NCI-H2196 (cell line): ENCODE measurements around the gene GLI2.
A peak's percentile ranks its signal among the peaks of the same experiment; 100 is the strongest.

Source experiments
- DNase-seq: peaks from one replicate; lab custom pipeline; 2025; ENCODE audit not compliant: unreplicated experiment; lab: John Stamatoyannopoulos, UW

GLI2 gene

DNA sequence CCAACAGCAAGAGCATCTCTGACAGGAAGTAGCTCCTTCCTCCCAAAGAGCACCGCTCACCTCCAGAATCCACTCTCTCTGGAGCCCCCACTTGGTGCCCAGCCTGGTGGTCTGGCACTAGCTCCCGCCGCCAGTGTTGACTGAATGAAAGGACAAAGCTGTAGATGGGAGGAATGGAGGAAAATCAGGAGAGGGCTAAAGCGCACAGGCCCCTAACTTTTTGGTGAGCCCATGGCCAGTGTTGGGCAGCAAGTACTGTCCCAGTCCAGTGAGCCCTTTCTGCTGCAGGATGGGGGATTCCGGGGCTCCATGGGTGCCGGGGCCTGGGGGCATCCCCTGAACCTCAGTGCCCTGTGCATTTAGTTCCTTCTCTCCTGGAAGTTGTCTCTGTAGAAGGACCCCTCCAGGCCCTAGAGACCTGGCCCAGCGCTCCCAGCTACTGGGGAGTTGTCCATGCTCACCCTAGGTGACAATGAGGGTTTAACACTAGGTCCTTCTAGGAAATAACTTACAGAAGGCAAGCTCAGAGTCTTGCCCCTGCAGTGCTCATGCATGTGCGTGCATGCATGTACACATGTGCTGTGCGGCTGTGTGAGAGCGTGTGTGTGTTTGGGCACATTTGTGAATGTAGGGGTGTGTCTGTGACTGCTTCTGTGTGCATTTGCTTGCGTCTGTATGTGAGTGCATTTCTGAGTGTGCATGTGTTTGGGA lies 33.6 kb downstream of the GLI2 start:
- no peak for DNase-seq

DNA sequence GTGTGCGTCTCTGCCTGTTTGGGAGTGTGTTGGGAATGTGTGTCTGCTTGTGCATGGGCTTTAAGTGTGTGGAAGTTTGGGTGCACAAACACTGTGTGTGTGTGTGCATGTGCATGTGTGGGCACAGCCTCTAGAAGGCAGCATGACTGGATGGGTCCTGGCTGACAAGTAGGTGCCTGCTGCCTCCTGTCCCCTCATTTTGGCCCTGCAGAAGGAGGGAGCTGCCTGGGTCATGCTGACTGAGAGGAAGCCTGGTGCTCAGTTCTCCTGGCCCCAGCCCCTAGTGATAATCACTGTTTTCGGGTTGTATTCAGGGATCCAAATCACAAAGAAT lies 34.1 kb downstream of the GLI2 start:
- no peak for DNase-seq

DNA sequence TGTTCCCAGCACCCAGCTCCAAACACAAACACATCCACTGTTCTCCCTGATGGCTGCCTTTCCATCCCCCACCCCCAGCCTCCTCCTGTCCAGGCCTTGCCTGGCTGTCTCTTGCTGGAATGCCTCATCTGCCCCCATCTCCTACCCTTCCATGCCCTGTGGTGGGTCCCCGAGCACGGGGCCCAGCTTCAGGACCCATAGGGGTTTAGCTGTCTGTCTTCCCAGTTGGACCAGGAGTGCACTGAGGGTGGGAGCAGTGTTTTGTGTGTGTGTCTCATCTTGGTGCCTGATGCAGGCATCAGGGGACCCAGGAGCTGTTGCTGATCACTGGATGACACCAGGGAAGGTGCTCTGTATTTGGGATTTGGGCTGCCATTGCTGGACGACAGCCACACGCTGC lies 34.5 kb downstream of the GLI2 start:
- DNase-seq, result no peak

DNA sequence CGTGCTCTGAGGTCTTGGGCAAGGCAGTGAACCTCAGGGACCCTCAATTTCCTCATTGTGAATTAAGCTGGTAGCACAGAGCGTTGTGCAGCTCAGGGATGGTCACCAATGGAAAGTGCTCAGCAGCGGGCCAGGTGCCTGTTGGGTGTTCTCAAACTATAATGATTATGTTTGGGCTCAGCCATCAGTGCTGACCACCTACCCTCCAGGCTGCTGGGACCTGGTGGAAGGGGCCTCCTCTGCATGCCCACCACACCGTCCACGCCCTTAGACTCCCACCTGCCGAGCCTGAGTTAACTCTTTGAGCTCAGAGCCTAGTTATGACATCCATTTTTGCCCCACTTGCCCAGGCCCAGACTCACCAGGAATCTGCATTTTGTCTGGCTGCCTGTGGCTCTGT lies 35.0 kb downstream of the GLI2 start:
- no peak for DNase-seq

DNA sequence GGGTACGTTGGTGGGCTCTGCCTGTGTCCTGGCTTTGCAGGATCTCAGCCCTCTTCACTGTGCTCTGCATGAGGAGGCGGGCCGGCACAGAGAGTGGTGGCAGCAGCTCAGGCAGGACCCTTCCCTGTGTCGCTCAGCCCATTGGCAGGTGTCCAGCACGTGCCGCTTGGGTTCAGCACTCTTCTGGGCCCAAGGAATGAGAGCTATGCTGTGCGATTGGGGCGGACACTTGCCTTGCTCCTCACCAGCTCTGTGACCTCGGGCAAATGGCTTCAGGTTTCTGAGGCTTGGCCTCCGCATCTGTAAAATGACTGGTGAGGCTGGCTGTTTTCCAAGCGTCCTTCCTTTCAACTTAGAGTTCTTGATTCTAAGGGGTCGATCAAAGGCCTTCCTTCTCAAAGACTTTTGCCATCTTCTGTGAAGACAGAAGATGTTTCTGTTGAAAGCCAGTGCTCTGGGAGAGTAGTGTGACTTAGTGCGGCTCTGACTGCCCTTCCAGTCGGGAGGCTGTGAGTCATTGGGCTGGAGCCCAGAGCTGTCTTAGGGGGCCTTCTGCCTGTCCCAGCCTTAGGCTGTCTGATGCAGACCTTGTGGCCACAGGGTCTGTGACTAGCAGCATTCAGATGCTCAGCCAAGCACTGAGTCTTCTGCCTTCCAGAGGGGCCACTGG lies 35.6 kb downstream of the GLI2 start:
- no peak for DNase-seq

DNA sequence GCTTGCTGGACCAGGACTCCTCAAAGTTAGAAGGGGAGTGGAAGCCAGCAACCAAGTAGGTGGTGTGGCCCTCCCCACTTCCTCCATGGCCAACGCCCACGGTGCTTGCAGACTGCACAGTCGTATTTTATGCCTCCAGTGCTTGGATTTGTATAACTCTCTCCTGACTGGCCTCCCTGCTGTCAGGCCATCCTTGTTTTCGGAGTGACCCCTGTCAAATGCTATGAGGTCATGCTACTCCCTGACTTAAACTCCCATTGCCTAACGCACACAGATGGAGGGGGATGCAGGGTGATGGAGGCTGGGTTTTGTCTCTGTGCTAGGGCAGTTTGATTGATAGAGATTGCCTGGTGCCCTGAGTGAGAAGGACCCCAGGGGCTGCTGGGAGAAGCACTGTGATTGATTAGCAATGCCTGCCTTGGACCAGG lies 36.1 kb downstream of the GLI2 start:
- no peak for DNase-seq

DNA sequence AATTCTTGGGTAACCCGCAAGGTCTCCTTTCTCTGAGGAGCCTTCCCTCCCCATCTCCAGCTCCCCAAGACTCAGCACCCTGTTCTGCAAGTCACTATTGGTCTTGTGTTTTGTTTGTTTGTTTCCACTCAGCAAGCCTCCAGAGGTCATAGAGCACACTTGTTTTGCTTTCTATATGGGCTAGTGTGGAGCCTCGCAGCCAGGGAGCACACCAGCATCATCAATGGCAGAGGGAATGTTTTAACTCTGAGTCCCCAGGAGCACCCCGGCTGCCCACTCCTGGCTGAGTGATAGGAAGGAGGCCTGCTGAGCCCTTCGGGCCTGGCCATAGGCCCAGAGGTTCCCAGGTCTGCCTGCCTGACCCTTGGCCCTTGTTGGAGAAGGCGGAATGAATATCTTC lies 36.6 kb downstream of the GLI2 start:
- no peak for DNase-seq

DNA sequence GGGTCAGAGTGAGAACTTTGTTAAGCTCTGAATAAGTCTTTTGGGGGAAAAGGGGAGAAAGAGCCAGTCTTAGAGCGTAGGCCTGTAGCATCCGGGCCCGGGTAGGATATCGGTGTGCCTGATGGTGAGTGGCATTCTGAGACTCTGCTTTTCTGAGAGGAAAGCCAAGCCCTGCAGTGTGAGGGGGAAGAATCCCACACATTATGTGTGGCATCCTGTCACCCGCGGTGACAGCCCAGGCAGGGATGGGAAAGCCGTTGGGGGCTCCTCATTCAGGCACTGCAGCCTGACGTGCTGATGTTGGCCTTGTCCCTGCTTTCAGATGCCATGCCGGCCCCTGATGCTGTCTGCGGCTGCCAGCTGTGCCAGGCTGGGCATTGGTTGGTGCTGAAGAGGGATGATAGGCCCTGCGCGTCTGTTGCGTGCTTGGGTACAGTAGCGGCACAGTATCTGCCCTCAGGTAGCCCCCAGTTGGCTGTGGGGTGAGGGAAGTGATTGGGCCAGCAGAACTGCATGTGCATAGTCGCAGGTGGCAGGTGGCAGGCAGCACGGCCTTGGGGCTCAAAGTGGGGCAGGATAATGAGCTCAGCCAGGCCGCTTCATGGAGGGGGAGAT lies 37.6 kb downstream of the GLI2 start:
- DNase-seq, result no peak

DNA sequence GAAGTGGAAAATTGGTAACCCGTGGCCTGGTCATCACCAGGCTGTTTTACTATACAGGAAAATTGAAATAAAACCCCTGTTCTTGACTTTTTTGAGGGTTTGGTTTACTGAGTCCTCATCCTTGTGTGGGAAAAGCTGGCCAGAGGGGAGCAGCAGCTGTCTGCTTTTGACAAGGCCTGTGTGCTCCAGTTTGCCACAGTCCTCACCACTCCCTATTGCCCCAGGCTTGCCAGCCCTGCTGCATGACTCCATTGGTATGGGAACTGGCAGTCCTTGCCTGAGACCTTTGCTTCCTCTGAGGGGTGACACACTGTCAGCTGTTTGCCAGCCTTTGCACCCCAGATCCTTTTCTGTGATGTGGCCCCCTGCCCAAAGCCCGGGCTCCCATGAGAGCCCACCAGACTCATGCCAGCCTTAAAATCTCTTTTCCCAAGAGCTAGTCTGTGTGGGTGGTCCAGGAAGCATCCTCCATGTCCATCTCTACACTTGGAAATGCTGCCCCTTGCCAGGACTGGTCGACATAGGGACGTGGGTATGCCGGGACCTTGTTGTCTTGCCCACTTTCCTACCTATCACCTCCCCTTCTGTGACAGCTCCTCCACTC lies 39.0 kb downstream of the GLI2 start:
- DNase-seq, result no peak

DNA sequence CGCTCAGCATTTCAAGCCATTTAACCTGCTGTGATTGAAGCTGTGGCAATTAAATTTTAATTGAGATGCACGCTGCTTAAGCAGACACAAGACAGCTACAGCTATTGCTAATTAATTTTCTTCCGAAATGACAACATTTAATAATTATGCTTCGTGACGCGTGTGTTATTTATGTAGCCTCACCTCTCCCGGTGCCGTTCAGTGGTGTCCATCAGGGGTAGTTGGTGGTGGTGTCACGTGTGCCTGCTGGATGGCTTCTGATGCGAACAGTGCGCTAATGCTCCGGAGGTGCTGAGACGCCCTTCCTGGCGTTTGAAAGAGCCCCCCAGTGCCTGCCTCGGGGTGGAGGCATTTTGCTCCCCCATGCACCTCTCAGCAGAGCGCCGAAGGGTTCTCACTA lies 39.5 kb downstream of the GLI2 start:
- DNase-seq, result no peak

DNA sequence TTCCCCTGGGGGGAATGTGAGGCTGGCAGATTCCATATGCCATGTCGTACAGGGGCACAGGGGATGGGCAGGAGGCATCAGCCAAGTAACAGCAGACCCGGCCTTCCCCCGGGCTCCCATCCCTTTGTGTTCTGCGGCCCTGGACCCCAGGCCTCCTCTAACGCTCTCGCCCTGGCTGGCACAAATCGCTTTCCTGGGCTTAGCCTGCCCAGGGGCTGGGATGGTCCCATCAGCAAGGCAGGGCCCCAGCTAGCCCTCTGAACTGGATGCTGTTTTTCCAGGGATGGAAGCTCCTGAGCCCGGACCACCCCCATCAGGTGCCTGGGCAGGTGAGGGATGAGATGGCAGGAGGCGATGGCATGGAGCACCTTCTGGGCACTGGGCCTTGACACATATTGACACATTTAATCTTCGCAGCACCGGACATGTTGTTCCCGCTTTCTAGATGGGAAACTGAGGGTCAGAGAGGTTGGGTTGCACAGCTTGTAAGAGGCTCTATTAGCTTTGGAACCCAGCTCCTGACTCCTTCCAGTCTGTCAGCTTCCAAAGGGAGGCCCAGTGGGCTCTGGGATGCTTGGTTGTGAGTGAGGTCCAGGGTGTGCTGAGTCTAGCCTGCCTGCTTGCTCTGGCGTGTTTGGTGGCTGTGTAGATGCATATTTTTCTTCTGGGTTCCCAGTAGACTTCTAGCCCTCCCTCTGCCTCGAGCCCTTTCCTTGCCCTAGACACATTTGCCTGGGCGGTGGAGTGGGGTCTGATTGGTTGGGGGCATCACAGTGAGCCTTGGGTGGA lies 40.3 kb downstream of the GLI2 start:
- DNase-seq, result no peak

DNA sequence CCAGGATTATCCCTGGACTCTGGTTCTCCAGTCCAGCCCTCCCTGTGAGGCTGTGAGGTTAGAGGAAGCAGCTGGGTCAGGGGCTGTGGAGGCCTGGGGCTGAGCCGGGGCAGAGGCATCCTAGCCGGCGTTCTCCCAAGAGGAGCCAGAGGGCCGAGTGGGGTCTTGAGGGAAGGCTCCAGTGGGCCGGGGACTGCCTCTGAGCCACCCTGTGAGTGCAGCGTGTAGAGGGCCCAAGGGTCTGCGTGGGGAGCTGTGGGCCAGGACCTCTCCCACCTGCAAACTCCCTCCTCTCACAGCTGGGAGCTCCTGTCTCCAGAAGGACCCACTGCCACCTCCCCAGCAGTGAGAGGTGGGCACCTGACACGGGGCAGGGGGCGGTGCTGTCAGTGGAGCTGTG lies 41.0 kb downstream of the GLI2 start:
- no peak for DNase-seq

DNA sequence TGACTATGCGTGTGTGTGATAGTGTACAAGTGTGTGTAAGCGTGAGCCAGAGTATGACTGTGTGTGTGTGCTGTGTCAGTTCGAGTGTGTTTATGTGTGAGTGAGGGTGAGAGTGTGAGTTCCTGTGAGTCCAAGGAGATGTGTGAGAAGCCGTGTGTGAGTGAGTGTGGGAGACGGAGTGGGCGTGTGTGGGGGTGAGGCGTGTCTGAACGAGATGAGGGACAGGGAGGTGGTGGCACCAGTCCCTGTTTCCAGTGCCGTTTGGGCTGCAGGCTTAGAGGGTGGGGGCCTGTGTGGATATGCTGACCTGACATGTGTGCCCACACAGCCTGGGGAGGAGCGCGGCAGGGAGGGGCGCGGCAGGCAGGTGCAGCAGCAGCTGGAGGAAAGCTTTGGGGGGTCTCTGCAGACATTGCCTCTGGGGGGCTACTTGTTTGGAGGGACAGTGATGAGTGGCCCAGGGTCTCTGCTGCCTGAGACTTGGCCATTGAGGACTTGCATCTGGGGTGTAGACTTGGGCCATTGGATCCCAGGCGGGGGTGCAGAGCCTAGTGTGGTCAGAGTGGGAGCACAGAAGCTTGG lies 41.6 kb downstream of the GLI2 start:
- no peak for DNase-seq

DNA sequence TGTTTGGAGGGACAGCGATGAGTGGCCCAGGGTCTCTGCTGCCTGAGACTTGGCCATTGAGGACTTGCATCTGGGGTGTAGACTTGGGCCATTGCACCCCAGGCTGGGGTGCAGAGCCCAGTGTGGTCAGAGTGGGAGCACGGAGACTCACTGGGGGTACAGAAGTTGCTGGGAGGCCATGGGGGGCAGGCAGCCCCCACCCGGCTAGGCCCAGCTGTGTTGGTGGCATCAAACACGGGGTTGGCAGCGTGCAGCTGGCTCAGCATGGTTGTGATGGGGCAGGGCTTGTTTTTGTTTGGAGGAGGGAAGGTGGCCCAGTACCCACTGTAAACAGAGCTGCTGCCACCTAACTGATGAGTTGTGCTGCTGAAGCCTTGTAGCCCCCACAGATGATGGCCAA lies 42.1 kb downstream of the GLI2 start:
- DNase-seq, result no peak

DNA sequence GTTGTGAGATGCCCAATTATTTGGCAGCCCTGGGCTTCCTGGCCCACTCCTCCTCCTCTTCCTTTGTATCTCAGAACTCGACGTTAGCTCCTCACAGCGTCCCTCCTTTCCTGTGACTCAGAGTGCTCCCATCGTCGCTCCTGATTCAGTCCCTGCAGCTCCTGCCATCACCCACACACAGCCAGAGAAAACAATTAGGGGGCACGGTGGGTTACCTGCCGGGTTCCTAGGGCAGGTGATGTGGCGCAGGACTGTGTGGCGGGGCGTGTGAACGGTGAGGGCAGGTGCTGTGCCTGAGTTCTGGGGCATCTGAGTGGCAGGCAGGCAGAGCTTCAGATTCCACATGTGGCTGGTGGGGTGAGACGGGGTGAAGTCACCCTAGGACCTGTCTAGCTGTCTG lies 42.6 kb downstream of the GLI2 start:
- DNase-seq, result no peak

DNA sequence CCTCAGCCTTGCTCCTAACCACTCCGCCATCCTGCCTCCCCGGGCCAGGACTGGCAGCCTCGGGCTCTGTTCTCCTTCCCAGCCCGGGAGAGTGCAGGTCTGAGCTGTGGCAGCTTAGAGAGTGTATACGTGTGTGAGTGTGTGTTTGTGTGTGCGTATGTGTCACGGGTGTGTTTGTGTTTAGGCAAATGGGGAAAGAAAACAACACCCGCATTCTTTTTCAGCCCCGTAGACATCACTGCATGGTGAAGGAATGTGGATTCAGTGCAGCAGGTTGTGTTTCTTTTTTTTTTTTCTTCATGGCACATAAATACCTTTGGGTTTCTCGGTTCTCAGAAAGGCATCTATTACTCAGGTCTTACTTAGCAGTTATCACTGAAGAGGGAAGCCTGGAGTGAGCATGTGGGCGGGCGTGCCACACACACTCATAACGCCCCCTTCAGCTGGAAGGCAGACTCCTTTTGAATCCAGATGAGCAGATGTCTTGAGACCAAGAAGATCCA lies 44.2 kb downstream of the GLI2 start:
- no peak for DNase-seq

DNA sequence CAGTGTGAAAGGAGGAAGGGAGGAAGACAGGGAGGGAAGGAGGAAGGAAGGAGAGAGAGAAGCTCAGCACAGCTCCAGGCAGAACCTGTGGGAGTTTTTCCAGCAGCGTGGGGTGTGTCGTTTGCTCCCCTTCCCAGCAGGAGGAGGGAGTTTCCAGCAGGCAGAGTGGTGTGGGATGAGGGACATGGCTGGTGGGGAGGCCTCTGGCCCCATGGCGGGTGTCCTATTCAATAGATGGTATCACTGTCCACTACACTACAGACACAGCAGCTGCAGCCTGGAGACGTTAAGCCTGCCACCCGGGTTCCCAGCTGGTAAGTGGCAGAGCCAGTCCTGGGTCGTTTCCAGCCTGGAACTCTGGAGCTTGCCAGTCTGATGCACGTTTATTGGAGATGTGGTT lies 44.7 kb downstream of the GLI2 start:
- peak; percentile 8 for DNase-seq

DNA sequence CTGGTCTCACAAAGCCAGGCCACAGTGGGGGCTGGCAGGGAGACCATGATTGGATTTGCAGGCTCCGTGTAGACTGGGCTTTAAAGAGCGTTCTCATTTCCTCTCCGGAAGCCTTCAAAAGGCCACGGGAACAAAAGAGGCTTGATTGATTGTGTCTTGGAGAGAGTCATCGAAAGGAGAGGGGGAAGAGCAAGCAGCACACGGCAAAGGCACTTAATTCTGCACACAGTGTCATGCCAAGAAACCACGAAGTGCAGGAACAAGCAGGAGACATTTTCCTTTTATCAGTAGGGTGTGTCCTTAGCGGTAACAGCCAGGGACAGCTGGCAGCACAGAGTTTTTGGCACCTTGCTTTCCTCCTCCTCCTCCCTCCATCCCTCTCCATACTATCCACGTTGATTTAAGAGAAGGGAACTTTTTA lies 47.7 kb downstream of the GLI2 start:
- peak; percentile 19 for DNase-seq

DNA sequence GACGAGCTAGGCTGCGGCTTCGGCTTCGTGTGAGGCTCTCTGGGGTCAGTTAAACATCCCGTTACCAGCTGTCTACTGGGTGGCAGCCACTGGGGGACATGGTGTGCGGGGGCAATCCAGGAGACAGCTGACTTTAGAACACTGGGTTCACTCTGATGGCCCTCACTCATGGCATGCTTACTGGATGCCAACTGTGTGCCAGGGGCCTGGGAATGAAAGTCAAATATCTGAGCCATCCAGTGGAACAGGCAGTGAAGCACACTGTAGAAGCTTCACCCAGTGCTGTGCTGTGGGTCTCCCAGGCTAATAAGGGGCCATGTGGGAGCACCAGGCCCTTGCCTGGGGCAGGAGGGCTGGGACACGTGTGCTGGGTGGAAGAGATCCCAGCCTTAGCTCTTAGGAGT lies 48.3 kb downstream of the GLI2 start:
- DNase-seq, result no peak
